Mesodermal cell (in vitro differentiated cells): Measurements from ENCODE around the gene PARVB.

Experiments used
- H3K27ac ChIP-seq: 2 replicates; pipeline ENCODE4 v1.7.0; 2013; ENCODE audit warnings: mild to moderate bottlenecking, low read depth, low read length, moderate library complexity; ENCODE audit not compliant: severe bottlenecking
- H3K36me3 ChIP-seq: 2 replicates; pipeline ENCODE4 v1.7.1; 2013; ENCODE audit warnings: mild to moderate bottlenecking, low read length, moderate library complexity; ENCODE audit not compliant: control insufficient read depth, insufficient read depth
- H3K4me1 ChIP-seq: one replicate; pipeline ENCODE4 v1.7.1; 2013; ENCODE audit warnings: mild to moderate bottlenecking, low read length; ENCODE audit not compliant: insufficient read depth, control insufficient read depth, poor library complexity, severe bottlenecking
- H3K4me3 ChIP-seq: 2 replicates; pipeline ENCODE4 v1.7.0; 2013; ENCODE audit warnings: low read length, control low read depth, mild to moderate bottlenecking; ENCODE audit not compliant: insufficient read depth, poor library complexity, severe bottlenecking; ENCODE audit errors: extremely low read depth
- H3K9me3 ChIP-seq: 2 replicates; pipeline ENCODE4 v1.7.1; 2013; ENCODE audit warnings: mild to moderate bottlenecking, low read length, moderate library complexity; ENCODE audit not compliant: control insufficient read depth
- WGBS, 2 experiments: methylation state at CpG; one replicate each; pipeline ENCODE4 v1.1.5; 2013; ENCODE audit warnings: missing lambda C conversion rate in 2 of 2; ENCODE audit not compliant: insufficient coverage in 2 of 2; 5-methylcytosine and 5-hydroxymethylcytosine counted together

Gene PARVB

DNA sequence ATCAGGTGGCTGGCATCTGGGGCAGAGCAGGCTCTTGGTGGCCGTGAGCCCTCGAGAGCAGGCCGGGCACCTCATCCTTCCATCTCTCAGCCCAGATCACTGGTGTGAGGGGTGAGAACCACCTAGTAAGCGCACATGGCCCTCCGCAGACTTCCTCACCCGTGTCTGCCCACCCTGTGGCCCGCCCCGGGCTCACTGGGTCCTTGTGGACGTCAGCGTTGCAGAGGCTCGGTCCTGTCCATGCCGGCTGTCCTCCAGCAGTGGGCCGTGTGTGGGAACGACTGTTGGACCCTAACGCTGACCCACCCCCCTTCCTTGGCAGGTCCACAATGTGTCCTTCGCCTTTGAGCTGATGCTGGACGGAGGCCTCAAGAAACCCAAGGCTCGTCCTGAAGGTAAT is 139.4 kb downstream of the PARVB start:
- WGBS, 2 experiments = 95 to 100% methylated on average over 11 to 18 of the region's 18 CpGs
- no peak overlapping the region for H3K4me3 ChIP-seq
- no peaks in the 10 kb centered on the region for H3K36me3 ChIP-seq
- H3K4me1 ChIP-seq = peaks cover 4% of the 10 kb centered on the region
- H3K9me3 ChIP-seq = no peaks in the 10 kb centered on the region
- H3K27ac ChIP-seq = no peak overlapping the region

DNA sequence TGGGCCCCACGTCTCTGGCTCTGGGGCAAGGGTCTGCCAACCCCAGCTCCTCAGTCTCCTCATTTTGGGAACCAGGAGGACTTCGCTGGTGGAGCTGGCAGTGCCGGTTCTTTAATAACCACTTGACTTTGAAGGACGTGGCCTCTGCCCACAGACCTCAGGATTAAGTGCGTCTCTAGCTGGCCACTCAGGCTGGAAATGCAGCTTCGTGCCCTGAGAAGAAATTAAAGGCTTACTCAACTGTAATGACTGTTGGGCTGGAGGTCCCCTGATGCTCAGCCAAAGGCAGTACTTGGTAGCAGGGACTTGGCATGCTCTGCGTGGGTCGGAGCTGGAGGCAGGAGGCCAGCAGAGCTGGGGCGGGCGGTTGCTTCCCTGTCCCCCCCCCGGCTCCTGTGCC is 139.9 kb downstream of the PARVB start:
- Histone ChIP-seq H3K36me3 (no peaks in the 10 kb centered on the region), H3K4me3 (no peak overlapping the region), H3K27ac (no peak overlapping the region), H3K4me1 (no peaks in the 10 kb centered on the region), H3K9me3 (no peaks in the 10 kb centered on the region)
- 92 to 93% methylated on average over 8 to 11 of the region's 11 CpGs for whole genome bisulfite sequencing, 2 experiments

DNA sequence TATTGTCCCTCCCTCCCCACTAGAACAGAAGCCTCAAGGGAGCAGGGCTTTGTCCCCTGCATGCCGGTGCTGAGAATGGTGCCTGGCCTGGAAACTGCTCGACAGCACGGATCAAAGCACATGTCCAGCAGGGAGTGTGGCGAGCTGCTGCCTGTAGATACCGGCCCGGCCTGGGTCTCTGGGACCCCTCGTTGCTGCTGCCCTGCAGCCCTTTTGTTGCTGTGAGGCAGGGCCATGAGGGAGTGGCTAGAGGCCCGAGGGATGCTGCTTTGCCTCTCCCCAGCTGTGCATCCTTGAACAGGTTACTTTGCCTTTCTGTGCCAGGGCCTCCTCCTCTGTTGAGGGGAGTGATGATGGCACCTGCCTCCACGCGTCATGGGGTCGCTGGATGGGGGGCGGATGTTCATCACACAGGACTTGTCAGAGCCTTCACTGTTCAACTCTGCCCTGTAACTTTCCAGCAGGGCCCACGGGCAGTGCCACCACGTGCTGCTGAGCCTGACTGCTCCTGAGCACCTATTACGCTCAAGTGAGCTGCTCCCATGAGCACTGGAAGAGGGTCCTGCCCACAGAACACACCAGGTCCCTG is 141.3 kb downstream of the PARVB start:
- Histone ChIP-seq H3K9me3 (no peaks in the 10 kb centered on the region), H3K4me3 (no peak overlapping the region), H3K36me3 (no peaks in the 10 kb centered on the region), H3K27ac (no peak overlapping the region), H3K4me1 (no peaks in the 10 kb centered on the region)
- 88 to 92% methylated on average over 11 to 13 of the region's 15 CpGs for WGBS, 2 experiments

DNA sequence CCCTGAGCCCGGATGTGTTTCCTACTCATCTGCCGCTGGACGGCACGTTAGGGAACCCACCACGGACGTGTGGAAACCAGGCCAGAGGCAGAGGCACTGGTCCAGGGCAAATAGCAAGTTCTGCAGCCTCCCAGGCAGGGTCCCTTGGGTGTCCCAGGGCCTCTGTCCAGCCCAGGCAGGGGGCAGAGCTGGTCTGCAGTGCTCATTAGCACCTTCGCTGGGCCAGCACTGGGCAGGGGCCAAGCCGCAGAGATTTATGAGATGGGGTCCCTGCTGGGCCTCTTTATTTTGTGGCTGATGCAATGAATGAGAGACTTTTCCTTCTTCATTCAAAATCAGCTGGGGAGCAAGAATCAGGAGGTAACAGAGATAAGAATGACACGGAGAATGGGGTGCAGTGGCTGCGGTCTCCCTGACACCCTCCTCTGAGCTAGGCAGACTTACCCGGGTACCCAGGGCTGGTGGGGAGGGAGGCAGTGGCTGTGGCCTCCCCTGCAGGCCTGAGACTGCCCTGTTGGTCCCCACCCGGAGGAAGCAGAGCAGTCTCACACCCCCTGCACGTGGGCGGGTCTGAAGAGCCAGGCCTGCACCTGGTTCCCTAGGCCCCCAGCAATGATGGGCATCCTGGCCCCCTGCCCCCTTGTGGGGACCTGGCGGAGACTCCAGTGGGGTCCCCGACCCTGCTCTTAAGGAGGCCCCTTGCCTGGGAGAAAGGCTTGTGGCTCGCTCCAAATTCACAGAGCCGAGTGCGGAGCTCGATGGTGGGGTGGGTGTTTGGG is 142.6 kb downstream of the PARVB start:
- no peak overlapping the region for H3K4me3 ChIP-seq
- no peaks in the 10 kb centered on the region for H3K4me1 ChIP-seq
- 91% methylated on average over 11 to 18 of the region's 20 CpGs for WGBS, 2 experiments
- no peaks in the 10 kb centered on the region for H3K36me3 ChIP-seq
- H3K9me3 ChIP-seq = no peaks in the 10 kb centered on the region
- H3K27ac ChIP-seq = no peak overlapping the region

DNA sequence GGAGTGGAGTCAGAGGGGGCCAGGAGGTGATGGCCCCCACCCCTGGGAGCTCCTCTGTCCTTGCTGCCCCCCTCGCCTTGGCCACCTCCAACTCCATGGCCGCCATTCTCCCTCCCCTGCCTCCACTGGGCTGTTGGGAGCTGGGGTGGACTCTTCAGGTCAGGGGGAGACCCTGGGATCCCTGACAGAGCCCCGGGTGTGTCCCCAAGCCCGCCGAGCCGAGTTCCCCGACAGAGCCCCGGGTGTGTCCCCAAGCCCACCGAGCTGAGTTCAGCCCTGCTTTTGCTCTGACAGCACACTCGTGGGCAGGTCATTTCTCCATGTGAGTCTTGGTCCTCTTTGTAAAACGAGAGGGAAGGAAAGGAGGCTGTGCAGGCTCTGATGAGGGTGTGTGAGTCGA is 143.4 kb downstream of the PARVB start:
- no peak overlapping the region for H3K4me3 ChIP-seq
- H3K9me3 ChIP-seq = no peaks in the 10 kb centered on the region
- 89 to 97% methylated on average over 10 of the region's 12 CpGs for WGBS, 2 experiments
- H3K36me3 ChIP-seq = no peaks in the 10 kb centered on the region
- H3K27ac ChIP-seq = no peak overlapping the region
- H3K4me1 ChIP-seq = no peaks in the 10 kb centered on the region

DNA sequence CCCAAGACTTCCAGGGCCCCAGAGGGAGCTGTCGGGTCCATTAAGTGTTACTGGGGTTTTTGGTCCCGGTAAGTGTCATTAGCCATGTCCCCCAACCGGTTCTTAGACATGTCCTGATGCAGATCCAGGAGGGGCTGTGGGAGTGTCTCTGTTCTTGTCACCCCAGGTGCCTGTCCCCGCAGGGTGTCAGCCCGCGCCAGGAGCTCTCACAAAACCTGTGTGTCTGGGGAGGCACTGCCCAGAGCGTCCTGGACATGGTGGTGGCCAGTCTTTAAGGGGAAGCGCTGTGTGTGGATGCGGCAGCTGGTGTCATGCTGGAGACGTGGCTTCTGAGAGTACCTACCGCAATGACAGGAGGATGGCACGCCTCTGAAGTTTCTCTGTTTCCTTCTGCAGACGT is 144.1 kb downstream of the PARVB start:
- no peak overlapping the region for H3K4me3 ChIP-seq
- 92 to 93% methylated on average over 10 to 13 of the region's 13 CpGs for WGBS, 2 experiments

DNA sequence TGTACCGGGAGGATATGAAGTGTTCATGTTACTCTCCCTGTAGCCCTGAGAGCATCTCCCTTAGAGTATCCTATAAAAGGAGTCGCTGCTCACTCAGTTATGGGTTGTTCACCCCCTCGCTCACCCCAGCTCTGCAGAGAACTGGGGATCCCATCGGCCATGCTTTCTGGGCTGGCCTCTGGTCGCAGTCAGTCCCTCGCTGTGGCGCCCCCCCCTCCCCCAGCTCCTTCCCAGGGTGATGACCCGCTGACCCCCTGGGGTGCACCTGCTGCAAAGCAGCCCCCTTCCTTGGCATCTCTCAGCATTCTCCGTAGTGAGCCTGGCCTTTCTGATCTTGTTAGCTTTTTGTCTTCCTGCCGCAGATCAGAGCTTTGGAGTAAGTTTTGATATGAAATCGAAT is 146.4 kb downstream of the PARVB start:
- H3K4me3 ChIP-seq = no peak overlapping the region
- H3K27ac ChIP-seq = no peak overlapping the region
- H3K36me3 ChIP-seq = no peaks in the 10 kb centered on the region
- no peaks in the 10 kb centered on the region for H3K9me3 ChIP-seq
- H3K4me1 ChIP-seq = no peaks in the 10 kb centered on the region
- WGBS, 2 experiments = 77 to 79% methylated on average over 9 to 10 of the region's 11 CpGs

More for the DNA sequence above, 144.1 kb downstream of the PARVB start:
- no peak overlapping the region for H3K27ac ChIP-seq
- H3K4me1 ChIP-seq = no peaks in the 10 kb centered on the region
- no peaks in the 10 kb centered on the region for H3K9me3 ChIP-seq
- H3K36me3 ChIP-seq = no peaks in the 10 kb centered on the region

DNA sequence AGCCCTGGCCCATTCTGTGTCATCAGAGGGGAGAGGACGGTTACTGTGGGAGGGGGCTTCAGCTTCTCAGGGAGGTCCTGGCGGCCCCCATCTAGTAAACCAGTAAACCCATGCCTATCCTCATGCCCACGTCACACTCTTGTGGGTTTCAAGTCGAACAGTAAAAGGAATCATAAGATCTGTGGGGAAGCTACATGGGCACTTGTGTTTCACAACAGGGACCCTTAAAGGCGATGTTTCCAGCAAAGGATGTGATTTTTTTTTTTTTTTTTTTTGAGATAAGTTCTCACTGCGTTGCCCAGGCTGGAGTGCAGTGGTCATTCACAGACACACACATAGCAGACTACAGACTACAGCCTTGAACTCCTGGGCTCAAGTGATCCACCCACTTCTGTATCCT is 147.5 kb downstream of the PARVB start:
- H3K4me3 ChIP-seq = no peak overlapping the region
- no peak overlapping the region for H3K27ac ChIP-seq
- 86 to 96% methylated on average over 1 to 4 of the region's 6 CpGs for WGBS, 2 experiments
- H3K4me1 ChIP-seq = no peaks in the 10 kb centered on the region
- H3K9me3 ChIP-seq = no peaks in the 10 kb centered on the region
- H3K36me3 ChIP-seq = no peaks in the 10 kb centered on the region

DNA sequence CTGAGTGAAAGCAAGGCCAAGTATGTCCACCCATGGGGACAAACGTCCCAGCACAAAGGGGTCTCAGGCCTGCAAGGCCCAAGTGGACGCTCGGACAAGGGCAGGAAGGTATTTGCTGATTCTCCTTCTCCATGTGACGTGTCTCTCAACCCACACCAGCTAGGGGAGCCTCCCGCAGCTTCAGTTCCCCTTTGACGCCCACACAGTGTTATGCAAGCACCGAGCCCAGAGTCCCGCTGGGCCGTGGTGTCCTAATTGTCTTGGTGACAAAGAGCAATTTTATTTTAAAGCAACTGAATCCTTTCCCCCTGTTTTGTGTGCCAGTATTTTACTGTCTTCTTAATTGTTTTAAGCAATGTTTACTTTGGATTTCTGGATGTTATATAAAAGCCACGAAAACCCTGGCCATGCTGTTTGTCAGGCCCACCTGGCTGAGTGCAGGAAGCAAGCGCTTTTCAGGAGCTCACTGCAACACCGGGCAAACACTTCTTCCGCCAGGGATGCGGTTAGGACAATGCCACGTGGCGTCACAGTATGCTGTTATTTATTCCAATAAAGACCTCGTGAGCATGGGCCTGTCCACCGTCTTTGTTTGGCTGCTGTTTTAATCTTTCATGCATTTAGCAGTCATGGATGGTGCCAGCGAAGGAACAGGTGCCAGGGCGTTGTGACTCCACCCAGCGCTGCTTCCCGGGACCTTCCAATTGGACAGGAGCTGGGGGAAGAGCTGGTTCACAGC is 148.4 kb downstream of the PARVB start:
- no peaks in the 10 kb centered on the region for H3K9me3 ChIP-seq
- H3K27ac ChIP-seq = no peak overlapping the region
- H3K36me3 ChIP-seq = no peaks in the 10 kb centered on the region
- WGBS, 2 experiments = 66 to 67% methylated on average over 20 of the region's 22 CpGs
- no peaks in the 10 kb centered on the region for H3K4me1 ChIP-seq
- H3K4me3 ChIP-seq = no peak overlapping the region

DNA sequence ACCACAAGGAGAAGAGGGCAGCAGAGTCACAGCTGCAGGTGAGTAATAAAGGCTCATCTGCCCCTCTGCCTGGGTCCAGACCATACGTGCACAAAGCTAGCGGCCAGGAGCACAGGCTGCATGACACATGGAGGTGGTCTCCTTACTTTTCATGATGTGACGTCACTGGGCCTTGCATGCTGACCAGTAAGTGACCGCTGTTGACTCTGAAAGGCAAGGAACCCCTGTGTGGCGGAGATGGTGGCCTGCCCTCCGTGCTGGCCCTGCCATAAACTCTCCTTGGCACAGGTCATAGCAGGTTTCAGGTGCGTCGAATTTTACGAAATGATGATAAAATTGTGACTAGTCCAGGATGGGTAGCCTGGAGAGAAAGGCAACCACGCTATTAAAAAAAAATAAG is 149.1 kb downstream of the PARVB start:
- 94% methylated on average over 6 to 8 of the region's 10 CpGs for WGBS, 2 experiments
- Histone ChIP-seq H3K27ac (no peak overlapping the region), H3K9me3 (no peaks in the 10 kb centered on the region), H3K4me3 (no peak overlapping the region), H3K4me1 (no peaks in the 10 kb centered on the region), H3K36me3 (no peaks in the 10 kb centered on the region)

DNA sequence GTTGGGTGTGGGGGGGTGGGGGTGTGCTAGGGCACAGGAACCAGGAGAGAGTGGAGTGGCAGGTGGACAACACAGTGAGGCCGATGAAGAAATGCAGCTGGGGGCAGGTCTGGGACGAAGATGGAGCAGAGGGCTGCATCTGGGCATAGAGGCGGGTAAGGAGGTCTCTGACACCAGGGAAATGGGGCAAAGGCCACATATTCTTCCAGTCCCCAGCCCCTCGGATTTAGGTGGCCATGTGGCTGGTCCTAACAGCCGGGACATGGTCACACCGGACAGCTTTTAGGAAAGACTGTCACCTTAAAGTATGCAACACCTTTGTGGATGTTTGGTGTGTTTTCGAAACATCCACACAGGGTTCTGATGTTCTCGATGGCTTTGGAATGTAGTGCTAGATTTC is 151.6 kb downstream of the PARVB start:
- Histone ChIP-seq H3K4me3 (no peak overlapping the region), H3K4me1 (peaks cover 3% of the 10 kb centered on the region), H3K36me3 (no peaks in the 10 kb centered on the region), H3K9me3 (no peaks in the 10 kb centered on the region), H3K27ac (no peak overlapping the region)
- WGBS, 2 experiments = 77 to 78% methylated on average over 5 to 7 of the region's 8 CpGs
